IPS-15b (cell line): ENCODE measurements around the gene PLCH1.

Experiments
- H3K27me3 ChIP-seq: one replicate; pipeline ENCODE4 v1.6.1; 2013; ENCODE audit warnings: low read length; ENCODE audit not compliant: control insufficient read depth, insufficient read depth
- H3K36me3 ChIP-seq: one replicate; pipeline ENCODE4 v1.6.1; 2013; ENCODE audit warnings: low read length; ENCODE audit not compliant: control insufficient read depth, insufficient read depth
- H3K4me1 ChIP-seq: one replicate; pipeline ENCODE4 v1.6.1; 2013; ENCODE audit warnings: mild to moderate bottlenecking, low read length; ENCODE audit not compliant: control insufficient read depth, insufficient read depth
- H3K4me3 ChIP-seq: one replicate; pipeline ENCODE4 v1.5.1; 2013; ENCODE audit warnings: low read depth, low read length
- H3K9ac ChIP-seq: one replicate; pipeline ENCODE4 v1.6.1; 2013; ENCODE audit warnings: low read depth, mild to moderate bottlenecking, low read length
- H3K9me3 ChIP-seq: one replicate; pipeline ENCODE4 v1.6.1; 2013; ENCODE audit warnings: mild to moderate bottlenecking, low read length; ENCODE audit not compliant: control insufficient read depth, insufficient read depth

The PLCH1 gene

GRCh38 chr3:155334215-155334913 is 410.5 kb downstream of the PLCH1 start:
- Histone ChIP-seq H3K9me3 (no peaks in the 10 kb centered on the region), H3K4me1 (no peaks in the 10 kb centered on the region), H3K36me3 (no peaks in the 10 kb centered on the region), H3K27me3 (no peaks in the 10 kb centered on the region), H3K4me3 (no peak overlapping the region), H3K9ac (no peak overlapping the region)

GRCh38 chr3:155332716-155333115 is 412.2 kb downstream of the PLCH1 start:
- H3K36me3 ChIP-seq, result no peaks in the 10 kb centered on the region
- no peak overlapping the region for H3K4me3 ChIP-seq
- no peaks in the 10 kb centered on the region for H3K27me3 ChIP-seq
- H3K9ac ChIP-seq, result no peak overlapping the region
- H3K4me1 ChIP-seq, result no peaks in the 10 kb centered on the region
- H3K9me3 ChIP-seq, result no peaks in the 10 kb centered on the region

- Histone ChIP-seq H3K9ac (no peak overlapping the region), H3K4me3 (no peak overlapping the region), H3K9me3 (no peaks in the 10 kb centered on the region), H3K27me3 (no peaks in the 10 kb centered on the region), H3K36me3 (no peaks in the 10 kb centered on the region), H3K4me1 (no peaks in the 10 kb centered on the region)
These were observed 413.8 kb downstream of the PLCH1 start for GRCh38 chr3:155331078-155331477.

GRCh38 chr3:155330370-155330769 is 414.5 kb downstream of the PLCH1 start:
- no peak overlapping the region for H3K9ac ChIP-seq
- H3K36me3 ChIP-seq, result no peaks in the 10 kb centered on the region
- H3K27me3 ChIP-seq, result no peaks in the 10 kb centered on the region
- H3K9me3 ChIP-seq, result no peaks in the 10 kb centered on the region
- H3K4me3 ChIP-seq, result no peak overlapping the region
- no peaks in the 10 kb centered on the region for H3K4me1 ChIP-seq

GRCh38 chr3:155329513-155330048 is 415.3 kb downstream of the PLCH1 start:
- no peak overlapping the region for H3K4me3 ChIP-seq
- no peaks in the 10 kb centered on the region for H3K9me3 ChIP-seq
- no peaks in the 10 kb centered on the region for H3K4me1 ChIP-seq
- H3K36me3 ChIP-seq, result no peaks in the 10 kb centered on the region
- no peak overlapping the region for H3K9ac ChIP-seq
- no peaks in the 10 kb centered on the region for H3K27me3 ChIP-seq

- no peaks in the 10 kb centered on the region for H3K9me3 ChIP-seq
- H3K36me3 ChIP-seq, result no peaks in the 10 kb centered on the region
- H3K9ac ChIP-seq, result no peak overlapping the region
- no peaks in the 10 kb centered on the region for H3K27me3 ChIP-seq
- no peaks in the 10 kb centered on the region for H3K4me1 ChIP-seq
- H3K4me3 ChIP-seq, result no peak overlapping the region
These were observed 417.0 kb downstream of the PLCH1 start for GRCh38 chr3:155327871-155328270.

- H3K9me3 ChIP-seq, result no peaks in the 10 kb centered on the region
- H3K9ac ChIP-seq, result no peak overlapping the region
- no peak overlapping the region for H3K4me3 ChIP-seq
- no peaks in the 10 kb centered on the region for H3K4me1 ChIP-seq
- H3K27me3 ChIP-seq, result no peaks in the 10 kb centered on the region
- H3K36me3 ChIP-seq, result no peaks in the 10 kb centered on the region
These were observed 417.4 kb downstream of the PLCH1 start for GRCh38 chr3:155327430-155327829.

GRCh38 chr3:155326901-155327300 is 418.0 kb downstream of the PLCH1 start:
- no peaks in the 10 kb centered on the region for H3K4me1 ChIP-seq
- no peak overlapping the region for H3K9ac ChIP-seq
- no peaks in the 10 kb centered on the region for H3K27me3 ChIP-seq
- no peaks in the 10 kb centered on the region for H3K36me3 ChIP-seq
- H3K9me3 ChIP-seq, result no peaks in the 10 kb centered on the region
- H3K4me3 ChIP-seq, result no peak overlapping the region

GRCh38 chr3:155326244-155326643 is 418.6 kb downstream of the PLCH1 start:
- Histone ChIP-seq H3K9ac (no peak overlapping the region), H3K9me3 (no peaks in the 10 kb centered on the region), H3K36me3 (no peaks in the 10 kb centered on the region), H3K27me3 (no peaks in the 10 kb centered on the region), H3K4me3 (no peak overlapping the region), H3K4me1 (no peaks in the 10 kb centered on the region)
